Caco-2 (cell line): ENCODE results near the gene IMPDH2. TPM values are rescaled to one million over a fixed set of nuclear protein-coding genes. Genes with fewer than 3 reads are reported as not detected.

Experiments
- BruUV-seq: library from RNA; stranded (reverse); fragments of 400-500 nt; replicated peaks from 2 replicates; lab custom pipeline; 2021; lab: Mats Ljungman, UMichigan
- CTCF ChIA-PET: fragments of 300-600 bp; sonication (Branson Sonifier 250); formaldehyde crosslinking; loops from one replicate; lab custom pipeline; 2022; ENCODE audit warnings: antibody characterized with exemption; lab: Charles Lee
- POLR2A ChIA-PET: fragments of 300-600 bp; sonication (Branson Sonifier 250); formaldehyde crosslinking; loops from one replicate; lab custom pipeline; 2022; ENCODE audit warnings: antibody characterized with exemption; lab: Charles Lee
- DNase-seq, 2 experiments: peaks; one replicate each; pipeline versions ENCODE4 v3.0.0 to v3.0.0-alpha.2; 2020 to 2022
- H3K27me3 ChIP-seq: replicated peaks from 2 replicates; pipeline ENCODE4 v1.6.0; 2011; ENCODE audit warnings: low read length; ENCODE audit not compliant: control insufficient read depth, insufficient read depth
- H3K36me3 ChIP-seq: 2 replicates; pipeline ENCODE4 v1.5.1; 2011; ENCODE audit warnings: low read length; ENCODE audit not compliant: control insufficient read depth, insufficient read depth
- H3K4me1 ChIP-seq: fragments of 250-450 bp; sonication (Bioruptor Pico); 2 replicates; pipeline ENCODE4 v1.5.1; 2020; ENCODE audit warnings: mild to moderate bottlenecking
- H3K4me3 ChIP-seq: 2 replicates; pipeline ENCODE4 v1.5.1; 2011; ENCODE audit warnings: low read depth, mild to moderate bottlenecking, control low read depth, low read length
- H3K9me3 ChIP-seq: fragments of 250-450 bp; sonication (Bioruptor Pico); 2 replicates; pipeline ENCODE4 v1.5.1; 2020; ENCODE audit warnings: mild to moderate bottlenecking, moderate library complexity
- H3K27ac Mint-ChIP-seq: one replicate; pipeline ENCODE4 v1.8.0; 2022; ENCODE audit warnings: mixed read lengths; ENCODE audit not compliant: unreplicated experiment
- H3K27me3 Mint-ChIP-seq: one replicate; pipeline ENCODE4 v1.8.0; 2022; ENCODE audit warnings: mixed read lengths; ENCODE audit not compliant: insufficient read depth, unreplicated experiment
- H3K36me3 Mint-ChIP-seq: one replicate; pipeline ENCODE4 v1.8.0; 2022; ENCODE audit warnings: mild to moderate bottlenecking, mixed read lengths; ENCODE audit not compliant: insufficient read depth, unreplicated experiment
- H3K4me1 Mint-ChIP-seq: one replicate; pipeline ENCODE4 v1.8.0; 2022; ENCODE audit warnings: low read depth, mixed read lengths; ENCODE audit not compliant: unreplicated experiment
- H3K4me3 Mint-ChIP-seq: one replicate; pipeline ENCODE4 v1.8.0; 2022; ENCODE audit warnings: mild to moderate bottlenecking, moderate library complexity, mixed read lengths; ENCODE audit not compliant: unreplicated experiment
- H3K9me3 Mint-ChIP-seq: one replicate; pipeline ENCODE4 v1.8.0; 2022; ENCODE audit warnings: mixed read lengths; ENCODE audit not compliant: unreplicated experiment
- CTCF ChIP-seq, 2 experiments: fragments of 200-600 bp in 1 of 2; IDR thresholded peaks; 1 replicate in 1 of 2; 2 replicates in 1 of 2; pipeline versions ENCODE4 v1.5.1 to v1.8.0; 2011 to 2022; ENCODE audit warnings: antibody characterized with exemption in 1 of 2, control low read depth in 1 of 2, inconsistent platforms in 1 of 2, low read depth in 1 of 2, low read length in 1 of 2, mild to moderate bottlenecking in 1 of 2, moderate library complexity in 1 of 2; ENCODE audit not compliant: insufficient read depth in 1 of 2, severe bottlenecking in 1 of 2, unreplicated experiment in 1 of 2
- intact Hi-C: fragments of 100-400 bp; cut with micrococcal nuclease; formaldehyde crosslinking; loops from one replicate; pipeline ENCODE4 v1.10.0; 2022; ENCODE audit not compliant: unreplicated experiment
- microRNA-seq: library from miRNA; unstranded; fragments of <30 nt; microRNA quantifications from one replicate; pipeline ENCODE4 v1.2.0, GENCODE V29; 2022
- total RNA-seq: library from RNA; stranded (reverse); gene quantifications from 2 replicates; pipeline ENCODE4 v1.2.3, GENCODE V29; 2022

IMPDH2 gene
- total RNA-seq, 1 experiment from 2014 or later = 233 TPM

- no peak for DNase-seq
- Histone ChIP-seq H3K36me3 (peaks cover 1% of the 10 kb centered on the region), H3K27me3 (no peaks in the 10 kb centered on the region), H3K4me1 (no peaks in the 10 kb centered on the region), H3K9me3 (no peaks in the 10 kb centered on the region), H3K4me3 (no peak overlapping the region)
- BruUV-seq = no TSS peak
- Mint-ChIP-seq H3K27ac (no peak overlapping the region), H3K9me3 (no peaks in the 10 kb centered on the region), H3K27me3 (no peaks in the 10 kb centered on the region), H3K4me3 (no peak overlapping the region), H3K4me1 (no peaks in the 10 kb centered on the region), H3K36me3 (peaks cover 88% of the 10 kb centered on the region)
- intact Hi-C loops = no loop called here
- CTCF ChIA-PET = no interaction called here
- POLR2A ChIA-PET = no interaction called here
- TF ChIP-seq CTCF (IDR thresholded peaks at IDR 0.05; ENCODE audit: insufficient read depth in 1 of 2, low read depth in 1 of 2, low read length in 1 of 2, severe bottlenecking in 1 of 2, unreplicated experiment in 1 of 2) = no peak
Measured at GRCh38 chr3:48979451-48979850, 49.7 kb downstream of the IMPDH2 start.

Small RNA genes lying within 50 kb of the gene (microRNA-seq; reads per million reads assigned to microRNA genes)
- gene MIR191 (8,178 reads per million, percentile 97 among the genes with 10 or more reads in this experiment), gene MIR425 (3,433 reads per million, percentile 95 among the genes with 10 or more reads in this experiment)

Other genes starting within 250 kb of the IMPDH2 start
- 56.3 and 67.3 TPM in 2 replicates for gene PRKAR2A, start 181.5 kb downstream of the IMPDH2 start, total RNA-seq
- 17.0 and 19.3 TPM in 2 replicates for gene SLC25A20, start 130.5 kb downstream of the IMPDH2 start, total RNA-seq
- gene ARIH2, start 110.6 kb downstream of the IMPDH2 start, total RNA-seq = 106 and 133 TPM in 2 replicates
- 24.4 and 25.5 TPM in 2 replicates for gene P4HTM, start 39.2 kb downstream of the IMPDH2 start, total RNA-seq
- 184 and 185 TPM in 2 replicates for gene WDR6, start 22.0 kb downstream of the IMPDH2 start, total RNA-seq
- 21.4 and 21.5 TPM in 2 replicates for gene DALRD3, start 10.8 kb downstream of the IMPDH2 start, total RNA-seq
- gene NDUFAF3, start 7.3 kb downstream of the IMPDH2 start, total RNA-seq = 65.9 and 68.7 TPM in 2 replicates
- 112 and 119 TPM in 2 replicates for gene QRICH1, start 64.7 kb upstream of the IMPDH2 start, total RNA-seq
- 361 and 386 TPM in 2 replicates for gene QARS1, start 75.4 kb upstream of the IMPDH2 start, total RNA-seq
- gene USP19, start 91.4 kb upstream of the IMPDH2 start, total RNA-seq = 55.9 and 56.4 TPM in 2 replicates
- gene LAMB2, start 103.7 kb upstream of the IMPDH2 start, total RNA-seq = 181 and 189 TPM in 2 replicates
- gene CCDC71, start 136.9 kb upstream of the IMPDH2 start, total RNA-seq = 15.2 and 15.9 TPM in 2 replicates
- gene KLHDC8B, start 142.2 kb upstream of the IMPDH2 start, total RNA-seq = 7.4 and 8.8 TPM in 2 replicates
- 5.5 and 6.5 TPM in 2 replicates for gene C3orf62, start 247.8 kb upstream of the IMPDH2 start, total RNA-seq